Fibroblast of skin of right biceps (primary cell): ENCODE measurements around the gene CPLANE1.
"Not testable (repeated sequence)": the region's sequence is repeated elsewhere in the genome, so short reads cannot be mapped to it uniquely, and the experiment has no call there.

Experiments
- DNase-seq: peaks from one replicate; pipeline ENCODE4 v3.0.0-alpha.2; 2013

Gene CPLANE1

DNA sequence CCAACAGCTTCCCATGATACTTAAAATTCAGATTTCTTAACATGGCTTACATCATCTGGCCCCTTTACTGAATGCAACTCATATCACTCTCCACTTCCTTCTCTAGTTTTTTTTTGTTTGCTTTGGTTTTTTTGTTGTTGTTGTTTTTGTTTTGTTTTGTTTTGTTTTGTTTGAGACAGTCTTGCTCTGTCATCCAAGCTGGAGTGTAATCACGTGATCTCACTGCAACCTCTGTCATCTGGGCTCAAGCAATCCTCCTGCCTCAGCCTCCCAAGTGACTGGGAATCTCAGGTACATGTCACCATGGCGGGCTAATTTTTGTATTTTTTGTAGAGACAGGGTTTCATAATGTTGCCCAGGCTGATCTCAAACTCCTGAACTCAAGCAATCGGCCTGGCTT is 41.4 kb downstream of the CPLANE1 start:
- no peak for DNase-seq

DNA sequence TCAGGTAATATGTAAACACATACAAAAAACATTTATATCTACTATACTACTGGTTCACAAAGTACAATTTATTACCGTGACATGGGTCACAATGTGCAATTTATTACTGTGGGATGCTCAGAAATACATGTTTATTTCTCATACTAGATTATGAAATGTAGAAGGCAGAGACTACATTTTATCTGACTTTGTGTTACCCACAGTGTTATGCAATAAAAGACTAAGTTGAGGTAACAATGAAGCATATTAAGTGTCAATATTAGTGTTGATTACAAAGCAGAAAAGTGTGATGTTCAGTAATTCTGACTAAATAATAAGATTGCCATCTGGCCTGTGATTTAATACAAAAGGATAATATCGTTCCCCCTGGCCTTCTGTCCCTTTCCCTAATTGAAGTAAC is 42.4 kb downstream of the CPLANE1 start:
- DNase-seq = no peak

DNA sequence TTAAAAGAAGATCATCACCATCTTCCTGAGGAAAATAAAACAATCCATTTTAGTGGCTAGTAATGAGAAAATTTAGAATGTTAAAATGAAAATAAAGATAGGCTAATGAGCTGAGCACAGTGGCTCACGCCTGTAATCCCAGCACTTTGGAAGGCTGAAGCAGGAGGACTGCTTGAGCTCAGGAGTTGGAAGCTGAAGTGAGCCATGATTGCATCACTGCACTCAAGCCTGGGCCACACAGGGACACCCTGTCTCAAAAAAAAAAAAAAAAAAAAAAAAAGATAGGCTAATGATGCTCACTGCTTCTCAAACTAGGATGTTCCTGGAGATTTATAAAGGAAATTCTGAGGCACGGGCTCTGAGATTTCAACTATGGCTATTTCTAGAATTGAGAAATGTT is 50.3 kb downstream of the CPLANE1 start:
- DNase-seq = no peak

DNA sequence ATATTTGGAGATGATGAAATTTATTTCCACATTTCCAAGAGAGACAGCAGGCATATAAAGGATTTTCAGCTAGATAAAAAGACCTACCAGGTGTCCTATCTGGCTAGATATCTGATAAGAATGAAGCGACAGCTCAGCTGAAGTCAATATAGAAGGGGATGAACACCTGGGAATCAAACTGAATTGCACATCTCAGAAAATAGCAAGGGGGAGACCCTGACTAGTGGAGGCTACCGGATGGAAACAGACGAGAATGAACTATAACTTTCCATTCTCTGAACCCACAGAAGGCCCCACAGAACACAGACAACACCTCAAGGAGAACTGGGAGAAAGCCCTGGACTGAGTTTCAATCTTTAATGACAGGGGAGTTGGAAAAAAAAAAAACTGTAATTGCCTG is 51.1 kb downstream of the CPLANE1 start:
- DNase-seq = no peak

DNA sequence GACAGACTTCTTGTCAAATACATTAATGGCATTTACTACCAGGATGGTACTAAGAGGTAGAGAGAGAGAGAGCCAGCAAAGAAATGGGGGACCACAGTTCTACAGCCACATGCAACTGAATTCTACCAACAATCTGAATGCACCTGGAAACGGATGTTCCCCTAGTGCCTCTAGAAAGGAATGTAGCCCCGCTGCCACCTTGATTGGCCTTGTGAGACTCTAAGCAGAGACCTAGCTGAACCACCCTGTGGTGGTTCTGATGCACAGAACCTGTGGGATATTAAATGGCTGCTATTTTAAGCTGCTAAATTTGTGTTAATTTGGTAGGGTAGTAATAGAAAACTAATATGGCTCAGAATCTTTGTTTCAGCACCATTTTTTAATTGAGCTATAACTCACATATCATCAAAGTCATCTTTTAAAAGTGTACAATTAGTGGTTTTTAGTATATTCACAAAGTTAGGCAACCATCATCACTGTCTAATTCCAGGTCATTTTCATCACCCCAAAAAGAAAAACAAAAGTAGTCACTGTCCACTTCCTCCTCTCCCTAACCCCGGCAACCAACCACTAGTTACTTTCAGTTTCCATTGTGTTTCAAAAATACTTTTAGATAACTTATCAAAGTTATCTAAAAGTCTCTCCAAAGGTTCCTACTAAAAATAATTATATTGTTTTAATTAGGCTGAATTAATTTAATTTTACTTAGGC is 51.7 kb downstream of the CPLANE1 start:
- DNase-seq = no peak

DNA sequence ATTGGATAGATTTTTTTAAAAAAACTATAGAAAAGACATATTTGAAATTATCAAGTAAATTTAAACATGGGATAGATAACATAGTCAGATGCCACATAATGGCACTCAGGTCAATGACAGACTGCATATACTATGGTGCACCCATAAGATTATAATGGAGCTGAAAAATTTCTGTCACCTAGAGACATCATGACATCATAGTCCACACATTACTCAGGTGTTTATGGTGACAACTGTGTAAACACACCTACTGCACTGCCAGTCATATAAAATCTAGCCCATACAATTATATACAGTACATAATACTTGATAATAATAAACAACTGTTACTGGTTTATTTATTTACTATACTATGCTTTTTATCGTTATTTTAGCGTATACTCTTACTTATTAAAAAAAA is 58.6 kb downstream of the CPLANE1 start:
- no peak for DNase-seq

DNA sequence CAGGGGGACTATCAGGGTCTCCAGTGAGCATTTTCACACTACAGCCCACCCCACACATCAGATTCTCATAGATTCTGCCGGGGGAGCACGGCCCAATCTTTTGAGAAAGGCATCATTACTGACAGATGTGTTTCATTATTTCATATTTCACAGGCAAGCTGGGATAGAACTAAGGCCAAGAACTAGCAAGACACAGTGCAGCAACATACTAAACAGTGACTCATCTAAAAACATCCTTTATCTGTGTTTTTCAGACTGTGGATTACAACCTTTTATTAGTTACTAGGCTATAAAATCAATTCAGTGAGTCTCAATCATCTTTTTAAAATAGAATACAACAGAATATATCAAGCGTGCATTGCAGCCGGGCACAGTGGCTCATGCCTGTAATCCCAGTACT is 59.8 kb downstream of the CPLANE1 start:
- no peak for DNase-seq

DNA sequence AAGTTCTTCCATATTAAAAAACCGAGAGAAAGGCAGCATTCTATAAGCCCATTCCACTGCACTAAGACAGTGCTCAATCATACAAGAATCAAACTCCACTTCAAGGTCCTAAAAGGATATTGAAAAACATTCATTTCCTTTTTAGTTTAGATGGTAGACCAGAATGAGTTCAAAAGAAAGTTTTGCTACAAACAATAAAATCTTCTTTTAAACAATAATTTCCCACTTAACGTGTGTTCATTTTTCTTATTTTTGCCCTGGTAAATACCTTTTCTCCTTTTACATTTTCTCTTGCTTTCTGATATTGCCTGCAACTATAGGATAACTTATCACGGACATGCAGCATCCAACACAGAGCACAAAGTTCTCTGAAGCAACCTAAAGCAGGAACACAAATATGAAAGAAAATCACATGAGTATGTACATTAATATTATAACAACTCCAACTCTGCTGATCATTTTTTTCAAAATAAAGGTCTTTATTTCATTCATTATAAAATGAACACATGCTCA is 61.7 kb downstream of the CPLANE1 start:
- no peak for DNase-seq

DNA sequence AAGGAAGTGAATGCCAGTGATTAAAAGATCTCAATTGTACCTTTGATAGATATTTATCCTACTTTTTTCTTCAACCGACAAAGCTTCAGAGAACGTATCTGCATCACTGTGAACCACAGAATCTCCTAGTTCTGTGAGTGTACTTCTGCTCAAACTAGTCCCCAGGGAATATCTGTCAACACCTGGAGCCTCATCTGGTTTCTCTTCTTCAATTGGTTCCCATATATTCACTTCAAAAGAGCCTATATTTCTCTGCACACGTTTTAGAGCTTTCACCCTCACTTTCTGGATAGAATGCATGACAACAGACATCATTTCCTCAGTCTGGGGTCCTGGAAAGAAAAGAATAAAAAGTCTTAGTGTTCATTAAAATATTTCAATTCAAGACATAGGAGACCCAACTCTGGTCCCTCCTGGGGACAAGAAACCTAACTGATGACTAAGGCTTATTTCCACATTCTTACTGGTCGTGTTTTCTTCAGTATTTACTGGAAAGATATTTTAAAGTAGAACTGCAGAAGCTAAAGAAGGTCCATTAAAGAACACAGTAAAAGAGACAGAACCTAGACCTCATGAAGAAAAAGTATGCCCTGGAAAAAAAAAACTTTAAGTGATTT is 64.3 kb downstream of the CPLANE1 start:
- DNase-seq = peak; percentile 22

DNA sequence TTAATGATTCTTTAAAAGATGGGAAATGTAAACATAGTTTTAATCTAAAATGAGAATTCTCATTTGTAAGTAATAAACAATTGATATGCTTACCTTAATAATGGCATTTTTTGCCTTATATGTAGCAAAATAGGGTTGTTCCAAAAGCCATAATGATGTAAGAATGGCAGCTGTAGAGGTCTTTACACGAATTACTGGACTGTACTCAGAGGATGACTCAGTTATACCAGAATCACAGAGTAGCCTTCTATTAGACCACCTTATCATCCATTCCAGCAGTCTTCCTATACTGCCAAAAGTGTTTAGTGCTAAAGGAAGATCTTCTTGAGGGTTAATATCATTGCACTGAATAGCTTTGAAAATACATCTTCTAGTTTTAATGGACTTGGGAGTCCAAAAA is 66.5 kb downstream of the CPLANE1 start:
- DNase-seq = no peak

DNA sequence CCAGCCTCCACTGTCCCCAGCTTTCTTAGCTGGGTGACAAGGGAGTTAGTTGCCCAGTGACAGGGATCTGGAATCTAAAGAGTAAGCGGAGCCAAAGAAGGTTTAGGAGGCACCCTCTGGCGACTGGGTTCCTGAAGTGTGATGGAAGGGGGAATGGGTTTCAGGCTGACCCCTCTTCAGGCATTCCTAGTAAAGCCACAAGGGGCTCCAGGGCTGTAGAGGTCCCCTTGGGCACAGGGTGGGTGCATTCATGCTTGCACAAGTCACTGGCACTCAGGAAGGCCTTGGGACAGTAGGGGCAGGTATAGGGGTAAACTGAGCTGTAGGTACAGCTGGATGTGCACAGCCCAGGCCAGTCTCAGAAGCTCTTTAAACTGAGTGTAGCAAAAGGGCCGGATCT is 74.2 kb downstream of the CPLANE1 start:
- no peak for DNase-seq

DNA sequence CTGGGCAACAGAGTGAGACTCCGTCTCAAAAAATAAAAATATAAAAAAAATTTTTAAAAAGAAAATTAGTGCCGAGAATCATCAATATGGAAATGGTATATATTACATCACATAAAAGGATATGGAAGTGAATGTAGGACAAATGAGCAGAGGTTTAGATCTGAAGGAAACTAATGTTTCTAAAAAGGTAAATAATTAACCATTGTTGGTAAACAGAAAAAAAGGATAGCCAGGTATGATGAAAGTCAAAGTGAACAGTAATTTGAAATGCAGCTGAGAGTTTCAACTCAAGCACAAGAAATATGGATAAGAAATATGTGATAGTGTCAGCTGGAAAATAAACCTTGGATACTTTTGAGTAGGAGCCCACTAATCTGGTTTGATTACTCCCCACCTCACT is 76.2 kb downstream of the CPLANE1 start:
- no peak for DNase-seq

DNA sequence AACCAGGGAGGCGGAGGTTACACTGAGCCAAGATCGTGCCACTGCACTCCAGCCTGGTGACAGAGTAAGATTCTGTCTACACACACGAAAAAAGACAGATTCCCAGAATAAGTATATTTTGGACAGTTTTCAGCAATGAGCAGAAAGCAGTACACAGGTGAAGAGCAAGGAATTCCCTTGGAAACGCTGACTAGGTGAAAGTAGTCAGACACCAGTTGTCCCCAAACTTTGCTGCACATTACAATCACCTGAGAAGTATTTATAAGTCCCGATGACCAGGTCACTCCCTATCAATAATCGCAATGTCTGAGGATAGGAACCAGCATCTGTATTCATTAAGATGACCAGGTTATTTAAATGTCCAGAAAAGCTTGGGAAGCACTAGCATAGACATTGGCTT is 78.3 kb downstream of the CPLANE1 start:
- DNase-seq = no peak

DNA sequence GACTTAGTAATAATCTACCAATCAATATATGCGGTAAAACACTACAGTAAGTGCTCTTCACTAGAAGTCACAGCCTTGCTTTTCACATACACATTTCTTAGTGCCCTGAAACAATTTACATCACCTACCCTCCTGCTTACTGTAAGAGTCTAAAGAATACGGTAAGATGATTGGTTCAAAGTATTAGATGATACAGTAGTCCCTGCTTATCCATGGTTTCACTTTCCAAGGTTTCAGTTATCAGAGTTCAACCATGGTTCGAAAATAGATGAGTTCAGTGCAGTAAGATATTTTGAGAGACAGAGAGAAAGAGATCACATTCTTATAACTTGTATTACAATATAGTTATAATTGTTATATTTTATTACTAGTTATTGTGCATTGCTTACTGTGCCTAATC is 83.0 kb downstream of the CPLANE1 start:
- DNase-seq = no peak

DNA sequence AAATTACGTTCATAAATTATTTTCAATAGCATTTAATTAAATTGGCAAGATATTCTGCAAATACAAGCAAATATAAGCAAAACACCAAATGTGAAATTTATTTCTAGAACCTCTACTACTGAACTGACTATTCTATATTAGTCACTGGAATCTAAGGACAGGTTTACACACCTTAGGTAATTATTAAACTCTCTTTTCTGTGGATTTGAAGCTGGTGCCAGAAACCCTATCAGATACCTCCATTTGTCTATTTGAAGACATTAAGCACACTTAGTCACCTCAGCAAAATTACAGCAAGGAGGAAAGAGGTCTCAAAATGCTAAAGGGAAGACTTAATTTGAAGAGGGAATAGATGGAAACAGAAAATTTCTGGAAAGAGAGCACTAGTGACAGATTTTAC is 83.4 kb downstream of the CPLANE1 start:
- DNase-seq = no peak

DNA sequence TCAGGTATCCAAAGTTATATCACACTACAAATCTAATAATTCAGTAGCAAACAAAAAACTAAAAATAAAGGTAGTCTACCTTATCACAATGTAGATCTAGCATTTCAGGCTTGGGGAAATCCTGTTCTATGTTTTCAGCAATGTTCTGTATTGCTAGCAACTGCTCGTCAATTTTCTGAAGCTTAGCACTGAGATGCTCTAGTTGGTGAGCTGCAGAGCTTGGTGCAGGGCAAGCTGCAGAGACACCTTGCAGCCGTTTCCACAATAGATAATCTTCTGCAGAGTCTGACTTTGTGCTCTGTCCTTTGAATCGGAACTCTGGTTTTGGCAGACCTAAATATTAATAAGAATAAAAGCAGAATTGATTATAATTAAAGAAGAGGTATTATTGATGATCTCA is 95.5 kb downstream of the CPLANE1 start:
- DNase-seq = no peak

DNA sequence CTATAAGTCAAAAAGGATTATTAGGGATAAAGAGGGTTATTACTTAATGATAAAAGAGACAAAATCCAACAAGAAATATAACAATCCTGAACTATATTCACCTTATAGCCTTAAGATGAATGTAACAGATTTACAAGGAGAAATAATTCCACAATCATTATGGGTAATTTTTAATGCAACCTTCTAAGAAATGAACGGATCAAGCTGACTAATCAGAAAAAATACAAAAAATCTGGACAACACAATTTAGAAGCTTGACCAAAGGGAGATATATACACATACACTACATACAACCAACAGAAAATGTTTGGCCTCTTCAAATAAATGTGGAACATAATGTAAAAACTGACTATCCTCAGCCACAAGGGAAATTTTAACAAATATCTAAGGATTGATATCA is 102.3 kb downstream of the CPLANE1 start:
- no peak for DNase-seq

DNA sequence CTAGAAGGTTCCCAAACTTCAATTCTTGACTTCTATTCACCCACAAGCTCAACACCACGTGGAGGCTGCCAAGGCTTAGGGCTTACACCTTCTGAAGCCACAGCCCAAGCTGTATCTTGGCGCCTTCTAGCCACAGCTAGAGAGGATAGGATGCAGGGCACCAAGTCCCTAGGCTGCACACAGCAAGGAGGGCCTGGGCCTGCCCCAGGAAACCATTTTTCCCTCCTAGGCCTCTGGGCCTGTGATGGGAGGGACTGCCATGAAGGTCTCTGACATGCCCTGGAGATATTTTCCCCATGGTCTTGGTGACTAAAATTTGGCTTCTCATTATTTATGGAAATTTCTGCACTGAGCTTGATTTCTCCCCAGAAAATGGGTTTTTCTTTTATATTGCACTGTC is 112.5 kb downstream of the CPLANE1 start:
- no peak for DNase-seq

DNA sequence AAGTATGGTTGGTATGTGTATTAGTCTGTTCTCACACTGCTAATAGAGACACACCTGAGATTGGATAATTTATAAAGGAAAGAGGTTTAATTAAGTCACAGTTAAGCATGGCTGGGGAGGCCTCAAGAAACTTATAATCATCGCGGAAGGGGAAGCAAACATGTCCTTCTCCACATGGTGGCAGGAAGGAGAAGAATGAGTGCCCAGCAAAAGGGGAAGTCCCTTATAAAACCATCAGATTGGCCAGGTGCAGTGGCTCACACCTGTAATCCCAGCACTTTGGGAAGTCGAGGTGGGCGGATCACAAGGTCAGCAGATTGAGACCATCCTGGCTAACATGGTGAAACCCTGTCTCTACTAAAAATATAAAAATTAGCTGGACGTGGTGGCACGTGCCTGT is 113.9 kb downstream of the CPLANE1 start:
- not testable (repeated sequence) for DNase-seq

DNA sequence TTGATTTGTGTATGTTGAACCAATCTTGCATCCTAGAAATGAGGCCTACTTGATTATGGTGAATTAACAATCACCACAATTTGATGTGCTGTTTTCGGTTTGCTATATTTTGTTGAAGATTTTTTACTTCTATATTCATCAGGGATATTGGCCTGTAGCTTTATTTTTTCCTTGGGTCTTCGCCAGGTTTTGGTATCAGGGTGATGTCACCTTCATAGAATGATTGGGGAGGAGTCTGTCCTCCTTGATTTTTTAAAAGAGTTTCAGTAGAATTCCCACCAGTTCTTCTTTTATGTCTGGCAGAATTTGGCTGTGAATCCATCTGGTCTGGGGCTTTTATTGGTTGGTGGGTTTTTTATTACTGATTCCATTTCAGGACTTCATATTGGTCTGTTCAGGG is 115.2 kb downstream of the CPLANE1 start:
- DNase-seq = peak; percentile 64

DNA sequence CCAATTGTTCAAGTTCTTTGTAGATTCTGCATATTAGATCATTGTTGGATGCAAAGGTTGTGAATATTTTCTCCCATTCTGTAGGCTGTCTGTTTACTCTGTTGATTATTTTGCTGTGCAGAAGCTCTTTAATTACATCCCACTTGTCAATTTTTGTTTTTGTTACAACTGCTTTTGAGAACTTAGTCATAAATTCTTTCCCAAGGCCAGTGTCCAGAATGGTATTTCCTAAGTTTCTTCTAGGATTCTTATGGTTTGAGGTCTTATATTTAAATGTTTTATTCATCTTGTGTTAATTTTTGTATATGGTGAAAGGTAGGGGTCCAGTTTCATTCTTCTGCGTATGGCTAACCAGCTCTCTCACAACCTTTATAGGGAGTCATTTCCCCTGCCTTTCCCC is 116.5 kb downstream of the CPLANE1 start:
- no peak for DNase-seq

DNA sequence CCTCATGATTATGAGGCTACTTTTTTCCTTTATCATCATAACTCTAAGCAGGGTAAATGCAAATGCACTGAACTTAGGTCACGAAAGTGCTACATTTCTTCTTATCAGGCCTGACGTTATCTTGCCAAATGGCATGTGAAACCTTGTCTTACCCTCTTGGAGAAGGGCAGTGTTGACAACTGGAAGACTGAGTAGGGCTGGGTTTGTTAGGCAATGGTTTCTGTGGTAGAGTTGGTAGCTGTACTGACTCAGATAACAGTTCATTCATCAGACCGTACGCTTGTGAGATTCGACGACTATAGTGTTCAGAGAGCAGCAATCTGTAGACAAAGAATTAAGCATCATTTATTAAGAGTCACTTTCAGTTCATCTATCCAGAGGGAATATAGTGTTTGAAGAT is 127.7 kb downstream of the CPLANE1 start:
- no peak for DNase-seq

DNA sequence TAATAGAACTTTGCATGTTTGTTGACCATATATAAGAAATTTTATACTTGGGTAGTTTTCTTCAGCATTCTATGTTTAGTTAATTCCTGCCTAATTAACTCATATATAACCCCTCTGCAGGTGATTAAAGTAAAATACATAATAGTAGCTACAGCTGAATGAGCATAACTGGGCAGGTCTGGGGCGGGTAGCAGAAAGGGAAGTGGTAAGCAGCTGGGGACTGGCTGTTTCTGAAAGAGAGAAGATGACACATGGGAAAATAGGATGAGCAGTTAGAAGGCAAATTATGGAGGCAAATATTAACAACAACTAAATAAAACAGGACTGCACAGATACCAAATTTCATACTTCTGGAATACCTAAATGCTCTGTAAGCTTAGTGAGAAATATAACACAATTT is 128.1 kb downstream of the CPLANE1 start:
- no peak for DNase-seq

DNA sequence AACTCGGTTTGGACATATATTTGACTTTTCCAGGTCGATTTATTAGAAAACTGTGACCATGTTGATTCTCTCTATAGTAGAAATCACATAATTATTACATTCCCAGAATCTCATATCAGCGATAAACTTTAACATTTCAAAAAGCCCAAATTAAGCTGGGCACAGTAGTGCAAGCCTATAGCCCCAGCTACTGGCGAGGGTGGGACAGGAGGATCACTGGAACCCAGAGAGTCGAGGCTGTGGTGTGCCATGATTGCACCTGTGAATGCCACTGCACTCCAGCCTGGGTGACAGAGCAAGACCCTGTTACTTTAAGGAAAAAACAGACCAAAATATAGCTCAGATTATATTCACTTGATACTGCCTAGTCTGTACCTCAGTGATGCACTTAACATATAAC is 128.9 kb downstream of the CPLANE1 start:
- no peak for DNase-seq

DNA sequence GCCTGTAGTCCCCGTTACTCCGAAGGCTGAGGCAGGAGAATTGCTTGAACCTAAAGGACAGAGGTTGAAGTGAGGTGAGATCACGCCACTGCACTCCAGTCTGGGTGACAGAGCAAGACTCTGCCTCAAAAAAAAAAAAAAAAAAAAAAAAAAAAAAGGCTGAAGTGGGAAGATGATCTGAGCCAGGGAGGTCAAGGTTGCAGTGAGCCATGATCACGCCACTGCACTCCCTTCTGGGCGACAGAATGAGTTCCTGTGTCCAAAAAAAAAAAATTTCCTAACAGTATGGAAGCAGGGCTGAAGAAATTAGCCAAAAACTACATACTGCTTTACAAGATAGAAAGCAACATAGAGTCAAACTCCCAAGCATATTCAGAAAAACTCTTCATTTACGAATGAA is 132.8 kb downstream of the CPLANE1 start:
- no peak for DNase-seq
